ENCODE results near the gene MRO. TPM values are rescaled to one million over a fixed set of nuclear protein-coding genes. Genes with fewer than 3 reads are reported as not detected.

The MRO gene
- total RNA-seq: not detected in 2 replicates

GRCh38 chr18:50819728-50820378 lies at the start of gene MRO:
MRO (minus strand) TSS chr18:50820016; CDS start chr18:50809400, 10,616 bp downstream.

Other genes starting within 250 kb of the MRO start
- 44.7 and 58.1 TPM in 2 replicates for gene ME2, start 59.1 kb upstream of the MRO start, total RNA-seq
- gene ELAC1, start 148.0 kb upstream of the MRO start, total RNA-seq: 7.1 and 9.5 TPM in 2 replicates
- 90.2 and 141 TPM in 2 replicates for gene SMAD4, start 210.2 kb upstream of the MRO start, total RNA-seq